CD4-positive, alpha-beta T cell treated with Interleukin-4 for 1 hour (primary cell): ENCODE results near the gene KSR2.
"Not testable (repeated sequence)": the region's sequence is repeated elsewhere in the genome, so short reads cannot be mapped to it uniquely, and the experiment has no call there.

Experiments used
- DNase-seq, 2 donors: peaks; one replicate each; pipeline ENCODE4 v3.0.0-alpha.2; 2020 to 2022

Gene KSR2

DNA sequence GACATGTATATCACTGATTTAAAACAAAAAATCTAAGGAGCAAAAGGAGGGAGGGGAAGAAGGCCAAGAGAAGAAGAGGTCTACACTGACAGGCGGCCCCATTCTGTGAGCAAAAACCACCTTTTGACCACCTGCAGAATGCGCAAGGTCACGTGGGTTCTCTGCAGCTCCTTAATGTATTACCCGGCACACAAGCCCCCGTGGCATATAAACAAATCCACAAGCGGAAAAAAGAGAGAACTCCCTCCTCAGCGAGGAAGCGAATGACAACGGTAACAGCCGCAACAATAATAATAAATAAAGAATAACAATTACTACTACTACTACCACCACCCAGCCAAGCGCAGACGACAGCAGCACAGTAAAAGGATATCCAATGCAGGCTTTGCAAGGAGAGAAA, 1.3 kb downstream of the KSR2 start:
- no peak for DNase-seq

DNA sequence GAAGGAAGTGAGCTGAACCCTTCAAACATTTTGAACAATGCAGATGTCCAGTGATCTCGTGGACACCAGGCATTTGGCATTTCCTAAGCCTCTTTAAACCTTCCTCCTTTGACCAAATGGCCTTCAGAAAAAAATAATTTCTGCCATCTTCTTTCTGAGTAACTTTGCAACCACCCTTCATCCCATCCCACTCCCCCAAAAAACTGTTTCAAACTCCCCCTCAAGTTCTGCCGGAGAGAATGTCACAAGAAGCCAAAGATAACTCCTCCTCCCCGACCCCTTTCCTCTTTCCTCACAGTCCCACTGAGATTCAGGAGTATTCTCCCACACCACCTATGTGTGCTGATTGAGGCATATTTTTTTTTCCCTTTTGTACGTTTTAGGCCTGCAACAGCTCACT, 1.7 kb downstream of the KSR2 start:
- no peak for DNase-seq

DNA sequence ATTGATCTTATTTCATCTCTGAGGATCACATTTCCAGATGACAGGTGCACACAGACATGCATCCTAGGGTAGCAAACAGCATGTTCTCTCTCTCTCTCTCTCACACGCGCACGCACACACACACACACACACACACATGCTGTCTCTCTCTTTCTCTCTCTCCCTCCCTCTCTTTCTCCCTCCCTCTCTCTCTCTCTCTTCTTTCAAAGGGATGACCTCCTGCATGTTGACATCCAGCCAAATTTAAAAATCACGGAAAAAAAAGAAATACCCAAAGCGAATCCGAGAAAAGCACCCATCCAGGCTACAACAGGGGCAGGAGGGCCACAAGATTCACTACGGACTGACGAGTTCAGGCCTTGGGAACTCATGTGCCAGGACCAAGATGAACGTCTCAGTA, 2.3 kb downstream of the KSR2 start:
- DNase-seq = no peak

DNA sequence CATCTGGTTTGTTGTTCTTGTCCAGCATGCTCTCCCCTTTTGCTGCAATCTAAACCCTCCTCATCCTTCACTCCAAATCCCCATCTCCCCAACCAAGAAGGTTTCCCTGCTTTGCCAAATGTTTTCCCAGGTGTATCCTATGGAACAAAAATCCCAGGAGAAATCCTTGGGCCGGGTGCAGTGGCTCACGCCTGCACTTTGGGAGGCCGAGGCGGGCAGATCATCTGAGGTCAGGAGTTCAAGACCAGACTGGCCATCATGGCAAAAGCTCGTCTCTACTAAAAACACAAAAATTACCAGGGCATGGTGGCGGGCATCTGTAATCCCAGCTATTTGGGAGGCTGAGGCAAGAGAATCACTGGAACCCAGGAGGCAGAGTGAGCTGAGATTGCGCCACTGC, 5.0 kb downstream of the KSR2 start:
- no peak for DNase-seq

DNA sequence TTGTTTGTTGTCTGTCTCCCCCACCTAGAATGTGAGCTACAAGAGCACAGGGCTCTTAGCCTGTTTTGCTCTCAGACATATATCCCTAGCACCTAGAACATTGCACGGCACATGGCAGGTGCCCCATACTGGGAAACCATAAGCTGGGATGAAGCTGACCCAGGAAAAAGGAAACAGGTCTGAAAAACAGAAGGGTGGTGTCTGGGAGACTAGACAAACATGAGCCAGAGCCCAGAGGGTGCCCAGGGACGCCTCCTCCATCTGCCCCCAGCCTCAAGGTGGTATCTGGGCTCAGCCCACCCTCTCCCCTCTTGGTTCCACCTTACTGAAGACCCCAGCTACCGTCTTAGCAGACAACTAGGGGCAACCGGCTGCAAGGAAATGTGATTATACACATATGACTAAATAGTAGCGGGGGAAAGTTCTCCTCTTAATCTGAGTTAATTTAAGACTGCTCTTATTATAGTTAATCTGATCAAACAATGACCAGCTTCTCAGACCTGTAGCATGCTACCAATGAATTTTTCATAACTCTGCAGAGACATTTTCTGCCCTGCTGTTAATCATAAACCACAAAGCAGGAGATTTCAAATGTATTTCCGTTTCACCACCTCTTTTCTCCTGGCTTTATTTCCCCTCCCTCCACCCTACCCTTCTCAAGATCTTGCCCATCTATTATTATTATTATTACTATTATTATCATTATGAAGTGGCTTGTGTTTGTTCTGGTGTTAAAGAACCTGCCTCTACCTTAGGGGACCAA, 31.9 kb downstream of the KSR2 start:
- no peak for DNase-seq

DNA sequence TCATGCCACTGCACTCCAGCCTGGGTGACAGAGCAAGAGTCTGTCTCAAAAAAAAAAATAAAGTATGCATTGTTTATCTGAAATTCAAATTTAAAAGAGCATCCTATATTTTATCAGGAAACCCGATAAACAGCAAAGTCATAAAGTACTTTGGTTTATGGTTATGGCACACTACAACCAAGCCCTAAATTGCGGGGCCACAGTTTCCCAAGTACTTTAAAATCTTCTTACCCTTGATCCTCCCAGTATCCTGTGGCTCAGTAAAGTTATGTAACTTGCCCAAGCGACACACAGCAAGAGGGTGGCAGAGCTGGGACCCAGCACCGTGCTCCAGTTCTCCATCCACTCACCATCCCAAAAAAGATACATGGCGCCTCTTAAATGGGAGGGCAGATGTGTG, 35.2 kb downstream of the KSR2 start:
- DNase-seq = no peak

DNA sequence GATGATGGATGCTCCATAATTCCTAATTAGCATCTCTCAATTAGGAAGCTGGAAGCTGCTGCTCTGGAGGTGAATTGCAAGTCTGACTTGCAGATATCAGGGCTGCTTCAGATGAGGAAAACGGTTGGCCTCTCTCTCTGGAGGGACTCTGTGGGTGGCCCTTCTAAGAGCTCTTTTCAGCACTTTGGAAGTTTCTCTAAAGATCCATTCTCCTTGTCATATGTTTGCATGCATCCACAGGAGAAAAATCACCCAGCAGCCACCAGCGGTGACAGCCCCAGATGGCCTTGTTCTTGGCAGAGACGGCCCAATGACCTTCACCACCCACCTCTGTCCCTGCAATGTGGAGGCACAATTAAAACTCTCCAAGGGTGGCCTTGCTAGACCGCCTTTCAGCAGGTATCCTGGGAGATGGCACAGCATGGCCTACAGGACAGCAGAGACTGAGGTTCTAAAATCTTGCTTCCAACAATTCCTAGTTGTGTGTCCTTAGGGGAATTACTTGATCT, 42.3 kb downstream of the KSR2 start:
- DNase-seq = no peak

DNA sequence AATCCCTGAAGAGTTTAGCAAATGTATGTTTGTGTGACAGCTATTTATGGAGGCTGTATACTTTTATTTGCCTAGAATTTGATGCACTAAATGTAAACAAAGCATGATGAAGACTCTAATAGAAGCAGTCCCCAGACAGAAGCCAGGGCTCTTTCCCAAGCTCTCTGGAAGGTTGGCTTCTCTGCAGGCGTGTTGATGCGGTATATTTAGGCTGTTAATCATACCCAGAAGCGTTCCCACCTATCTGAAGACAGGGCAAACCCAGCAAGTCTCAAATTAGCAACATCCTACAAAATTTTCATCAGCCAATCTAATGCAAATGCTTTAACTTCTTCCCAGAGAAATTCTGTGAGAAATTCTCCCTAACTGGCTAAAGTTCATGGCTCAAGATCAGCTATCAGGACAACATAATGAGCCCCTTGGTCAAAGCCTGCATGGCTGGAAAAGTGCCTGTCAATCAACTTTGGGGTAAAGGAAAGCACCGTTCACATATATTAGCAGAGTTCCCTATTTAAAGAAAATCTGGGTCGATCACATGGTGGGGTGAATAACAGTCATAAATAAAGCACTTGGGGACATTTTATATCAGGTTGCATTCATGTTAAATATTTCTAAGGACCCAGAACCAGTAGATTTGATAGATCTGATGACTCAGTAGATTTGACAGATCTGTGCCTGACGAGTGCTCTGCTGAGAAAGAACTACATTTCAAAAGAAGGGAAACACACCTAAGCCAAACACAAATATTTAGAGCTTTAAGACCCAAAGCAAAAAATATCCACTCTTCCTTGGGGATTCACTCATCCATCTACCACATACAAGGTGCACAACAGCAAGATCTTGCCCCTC, 46.6 kb downstream of the KSR2 start:
- DNase-seq = no peak

DNA sequence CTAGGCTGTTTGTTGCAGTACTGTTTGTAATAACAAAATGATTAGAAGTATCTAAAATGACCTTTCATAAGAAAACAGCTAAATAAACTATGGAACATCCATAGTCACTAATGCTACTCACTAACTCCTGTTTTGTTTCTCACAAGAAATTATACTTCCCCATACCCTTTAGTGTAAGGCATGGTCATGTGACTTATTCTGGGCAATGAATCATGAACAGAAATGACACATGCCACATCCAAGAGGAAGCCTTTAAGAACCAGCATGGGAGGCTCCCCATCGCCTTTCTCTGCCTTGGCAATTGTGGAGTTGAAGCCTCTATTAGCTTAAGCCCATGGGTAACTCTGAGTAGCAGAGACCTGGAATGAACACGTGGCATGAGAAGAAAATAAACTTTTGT, 49.3 kb downstream of the KSR2 start:
- no peak for DNase-seq

DNA sequence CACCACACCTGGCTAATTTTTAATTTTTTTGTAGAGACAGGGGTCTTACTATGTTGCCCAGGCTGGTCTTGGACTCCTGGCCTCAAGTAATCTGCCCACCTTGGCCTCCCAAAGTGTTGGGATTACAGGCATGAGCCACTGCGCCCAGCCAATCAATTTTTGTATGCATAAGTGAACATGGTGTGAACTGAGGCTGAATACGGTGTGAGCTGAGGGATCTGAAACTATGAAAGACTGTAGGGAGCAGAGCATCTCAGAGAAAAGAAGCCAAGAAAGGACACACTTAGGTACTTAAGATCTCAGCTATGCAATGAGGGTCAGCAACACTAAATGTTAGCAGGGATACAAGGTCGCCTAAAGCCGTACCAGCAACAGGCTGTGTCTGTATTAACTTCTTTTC, 54.1 kb downstream of the KSR2 start:
- no peak for DNase-seq

DNA sequence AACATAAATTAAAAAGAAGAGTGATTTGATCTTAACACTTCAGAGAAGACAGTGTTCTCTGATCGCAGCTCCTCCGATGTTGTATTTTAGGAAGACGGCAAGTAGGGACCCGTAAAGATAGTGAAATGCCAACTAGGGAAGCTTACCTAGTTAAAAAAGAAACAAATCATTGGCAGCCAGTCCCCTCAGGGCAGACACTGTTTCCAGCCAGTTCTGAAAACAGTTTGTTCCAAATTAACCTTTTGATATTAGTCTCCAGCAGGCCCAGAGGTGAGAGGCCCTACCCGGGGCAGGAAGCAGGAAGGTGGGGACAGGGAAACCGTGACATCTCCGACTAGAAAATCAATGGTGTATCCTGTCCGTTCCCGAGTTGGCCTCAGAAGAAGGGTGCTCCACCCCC, 56.0 kb downstream of the KSR2 start:
- DNase-seq = no peak

DNA sequence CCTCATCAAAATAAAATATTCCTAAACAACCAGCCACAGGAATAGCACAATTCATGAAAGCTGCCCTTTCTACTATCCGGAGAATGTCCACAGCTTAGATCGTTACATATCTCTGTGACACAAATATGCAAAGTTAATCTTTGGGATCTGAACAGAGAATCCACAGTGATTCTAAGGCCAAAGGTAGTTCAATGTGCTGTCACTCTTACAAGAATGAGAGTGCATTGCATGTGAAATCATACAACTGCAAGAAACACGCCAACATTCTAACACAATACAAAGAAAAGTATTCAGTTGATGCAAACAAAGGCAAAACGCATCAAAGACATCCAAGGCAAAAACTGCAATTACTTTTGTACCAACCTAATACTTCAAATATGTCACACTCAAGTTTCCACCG, 60.4 kb downstream of the KSR2 start:
- no peak for DNase-seq

DNA sequence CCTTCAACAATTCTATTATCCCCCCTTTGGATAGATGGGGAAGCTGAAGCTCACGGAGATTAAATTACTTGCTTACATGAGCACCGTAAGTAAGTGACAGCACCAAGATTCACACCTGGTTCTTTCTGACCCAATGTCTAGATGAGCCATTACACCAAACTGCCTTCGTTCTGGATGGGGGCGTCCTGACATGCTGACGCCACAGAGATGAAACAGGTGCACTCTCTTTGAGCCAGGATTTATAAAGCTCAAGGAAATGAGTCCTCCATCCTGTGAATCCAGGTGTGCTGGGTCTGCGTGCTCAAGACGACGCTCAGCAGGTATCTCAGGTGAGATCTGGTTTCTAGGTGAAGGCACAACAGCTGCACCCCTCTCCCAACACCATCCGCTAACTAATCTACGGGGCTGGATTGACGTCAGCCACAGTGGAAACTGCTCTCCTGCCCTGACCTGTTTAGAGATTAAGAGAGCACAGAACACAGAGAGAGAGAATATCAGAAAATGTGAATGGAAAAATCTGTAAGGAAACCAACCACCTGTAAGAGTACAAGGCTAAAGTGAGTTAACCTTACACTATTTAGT, 61.6 kb downstream of the KSR2 start:
- DNase-seq = no peak

DNA sequence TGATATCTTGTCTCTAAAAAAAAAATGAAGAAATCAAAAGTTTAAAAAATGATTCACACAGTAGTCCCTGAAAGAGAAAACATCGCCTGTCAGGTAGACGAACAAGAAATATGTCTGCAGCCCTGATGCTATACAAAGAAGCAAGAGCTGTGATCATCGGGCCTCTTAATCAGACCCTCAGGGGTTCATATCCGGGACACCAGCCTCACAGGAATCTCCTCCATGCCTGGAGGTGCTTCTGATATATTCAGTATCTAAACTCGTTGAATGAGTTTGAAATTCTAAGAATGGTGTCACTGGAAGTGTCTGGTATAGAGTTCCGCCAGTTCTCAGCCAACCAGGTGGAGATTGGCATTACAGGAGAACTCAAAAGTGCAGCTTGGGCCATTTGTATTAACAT, 64.7 kb downstream of the KSR2 start:
- no peak for DNase-seq

DNA sequence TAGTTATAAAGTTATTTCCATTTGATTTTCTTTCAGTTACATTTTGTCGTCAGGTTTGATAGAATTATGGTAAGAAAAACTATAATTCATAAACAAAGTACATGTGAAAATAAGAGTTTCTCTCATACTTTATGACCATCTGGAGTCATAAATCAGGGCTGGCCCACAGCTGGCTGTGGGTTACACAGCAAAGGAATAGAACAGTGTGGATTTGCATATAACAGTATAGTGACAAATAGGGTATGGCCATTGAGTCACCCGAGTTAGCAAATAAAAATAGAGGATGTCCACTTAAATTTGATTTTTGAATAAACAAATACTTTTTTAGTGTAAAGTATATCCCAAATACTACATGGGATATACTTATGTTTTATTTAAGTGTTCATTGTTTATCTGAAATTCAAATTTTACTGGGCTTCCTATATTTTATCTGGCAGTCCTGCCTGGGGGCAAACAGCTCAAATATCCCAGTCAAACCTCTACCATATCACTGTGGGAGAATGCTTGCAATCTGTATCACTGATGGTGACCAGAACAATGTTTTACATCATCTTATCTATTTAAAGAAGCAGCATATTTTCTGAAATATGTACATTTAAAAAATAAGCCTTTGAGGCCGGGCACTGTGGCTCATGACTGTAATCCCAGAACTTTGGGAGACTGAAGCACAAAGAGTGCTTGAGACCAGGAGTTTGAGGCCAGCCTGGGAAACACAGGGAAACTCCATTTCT, 65.5 kb downstream of the KSR2 start:
- no peak for DNase-seq

DNA sequence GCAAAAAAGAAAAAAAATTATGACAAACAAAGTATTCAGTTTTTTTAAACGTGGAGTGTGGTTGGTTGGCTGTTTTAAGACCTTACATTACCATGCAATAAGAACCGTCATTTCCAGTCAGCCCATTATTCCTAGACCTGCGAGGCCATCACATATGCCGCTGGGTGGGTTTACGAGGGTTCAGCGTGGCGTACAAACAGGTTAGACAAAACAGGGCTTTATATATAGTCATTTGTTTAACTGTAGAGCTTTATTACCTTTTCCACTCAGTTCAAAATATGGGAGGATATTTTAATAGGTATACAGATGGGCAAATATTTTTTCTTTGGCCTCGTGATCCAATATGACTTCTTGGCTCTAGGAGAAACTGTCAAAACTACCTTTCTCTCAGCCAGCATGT, 67.2 kb downstream of the KSR2 start:
- DNase-seq = no peak

DNA sequence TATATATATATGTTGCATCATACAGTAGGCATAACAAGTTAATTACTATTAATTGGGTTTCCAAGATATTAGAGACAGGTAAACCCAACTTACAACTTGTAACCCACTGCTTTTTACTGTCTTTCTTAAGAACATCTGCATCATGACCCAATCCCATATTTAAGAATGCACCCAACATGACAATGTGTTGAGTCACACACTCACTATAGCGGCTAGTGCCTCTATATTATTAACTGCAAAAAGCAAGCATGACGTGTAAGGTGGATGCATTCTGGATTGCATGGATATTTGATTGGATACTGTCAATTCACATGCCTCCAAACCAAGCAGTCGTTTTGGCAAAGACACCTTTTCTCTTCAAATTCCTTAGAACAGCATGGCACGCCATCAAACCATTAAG, 68.2 kb downstream of the KSR2 start:
- no peak for DNase-seq

DNA sequence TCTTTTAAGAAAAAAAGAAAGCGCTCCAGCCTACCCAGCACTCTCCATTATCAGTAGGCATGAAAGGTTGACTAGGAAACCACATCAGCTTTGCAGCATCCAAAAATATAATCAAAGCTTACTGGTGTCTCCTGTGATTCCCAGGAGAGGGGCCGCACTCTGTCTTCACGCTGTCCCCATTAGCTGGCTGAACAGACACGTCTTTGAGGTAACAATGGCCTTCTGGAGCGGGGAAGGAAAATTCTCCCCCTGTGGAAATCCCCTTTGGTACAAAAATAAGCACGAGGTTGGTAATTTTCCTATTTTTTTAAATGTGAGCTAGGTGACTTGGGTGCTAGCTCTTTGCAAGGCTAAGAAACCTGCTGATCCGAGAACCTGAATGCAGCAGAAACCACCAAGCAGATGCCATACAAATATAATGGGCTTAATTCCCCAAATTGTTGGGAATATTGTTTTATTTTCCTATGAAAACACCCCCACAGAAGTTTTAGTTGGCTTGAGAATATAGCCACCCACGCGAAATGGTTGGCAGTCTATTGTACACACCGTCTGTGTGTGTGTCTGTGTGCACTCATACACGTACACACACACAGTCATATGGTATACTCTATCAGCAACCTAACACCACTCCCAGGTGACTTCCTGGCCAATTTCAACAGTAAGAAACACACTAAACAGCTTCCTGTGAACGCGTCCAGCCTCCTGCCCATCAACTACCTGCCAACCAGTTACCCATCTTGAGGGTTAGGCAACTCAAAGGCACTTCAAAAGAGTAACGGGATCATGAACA, 71.2 kb downstream of the KSR2 start:
- no peak for DNase-seq

DNA sequence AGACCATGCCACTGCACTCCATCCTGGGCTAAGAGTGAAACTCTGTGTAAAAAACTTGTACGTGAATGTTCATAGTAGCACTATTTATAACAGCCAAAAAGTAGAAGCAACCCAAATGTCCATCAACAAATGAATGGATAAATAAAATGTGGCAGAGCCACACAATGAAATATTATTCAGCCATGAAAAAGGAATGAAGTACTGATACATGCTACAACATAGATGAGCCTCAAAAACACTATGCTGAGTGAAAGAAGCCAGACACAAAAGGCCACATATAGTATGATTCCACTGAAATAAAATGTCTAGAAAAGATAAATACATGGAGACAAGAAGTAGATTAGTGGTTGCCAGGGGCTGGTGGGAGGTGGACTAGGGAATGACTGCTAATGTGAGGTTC, 72.8 kb downstream of the KSR2 start:
- no peak for DNase-seq

DNA sequence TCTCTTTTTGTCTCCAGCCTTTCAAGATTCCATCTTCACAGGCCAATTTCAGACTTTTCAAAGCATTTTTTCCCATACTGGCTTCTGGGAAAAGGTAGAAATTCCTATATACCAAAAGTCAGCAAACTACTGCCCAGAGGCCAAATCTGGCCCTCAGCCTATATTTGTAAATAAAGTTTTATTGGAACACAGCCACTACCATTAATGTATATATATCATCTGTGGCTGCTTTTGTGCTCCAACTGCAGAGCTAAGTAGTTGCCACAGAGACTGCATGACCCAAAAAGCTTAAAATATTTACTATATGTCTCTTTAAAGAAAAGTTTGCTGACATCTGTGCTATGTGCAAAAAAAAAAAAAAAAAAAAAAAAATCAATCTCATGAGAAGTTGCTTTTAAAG, 76.3 kb downstream of the KSR2 start:
- DNase-seq = no peak

DNA sequence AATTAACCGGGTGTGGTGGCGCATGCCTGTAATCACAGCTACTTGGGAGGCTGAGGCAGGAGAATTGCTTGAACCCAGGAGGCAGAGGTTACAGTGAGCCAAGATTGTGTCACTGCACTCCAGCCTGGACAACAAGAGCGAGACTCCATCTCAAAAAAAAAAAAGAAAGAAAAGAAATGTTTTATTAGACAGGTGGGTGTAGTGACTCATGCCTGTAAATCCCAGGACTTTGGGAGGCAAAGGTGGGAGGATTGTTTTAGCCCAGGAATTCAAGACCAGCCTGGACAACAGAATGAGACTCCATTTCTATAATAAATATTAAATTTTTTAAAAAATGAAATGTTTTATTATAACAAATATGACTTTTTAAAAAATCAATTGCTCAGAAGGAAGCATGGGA, 77.5 kb downstream of the KSR2 start:
- DNase-seq = not testable (repeated sequence)

DNA sequence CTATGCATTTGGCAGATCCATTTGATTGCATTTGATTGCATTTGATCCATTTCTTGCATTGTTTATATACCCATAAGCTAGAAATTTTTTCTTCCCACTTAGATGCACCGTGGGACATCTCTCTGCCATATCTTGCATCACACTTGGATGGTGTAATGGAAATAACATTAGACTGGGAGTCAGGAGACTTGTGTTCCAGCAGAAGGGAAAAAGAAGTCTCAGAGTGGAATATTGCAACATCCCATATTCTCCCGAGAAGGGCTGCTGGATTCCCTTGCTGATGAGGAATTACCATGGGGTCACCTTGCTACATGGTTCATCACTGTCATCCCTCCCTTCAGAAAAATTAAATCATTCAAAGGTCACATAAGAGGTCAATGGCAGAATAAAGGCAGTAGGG, 78.1 kb downstream of the KSR2 start:
- no peak for DNase-seq
